22Rv1 (cell line): ENCODE results near the gene MEOX1.

Experiments used
- H3K27ac ChIP-seq: fragments of 450-650 bp; 2 replicates; pipeline ENCODE4 v1.5.1; 2017
- CTCF ChIP-seq: fragments of 450-650 bp; IDR thresholded peaks from 2 replicates; pipeline ENCODE4 v1.5.1; 2017; ENCODE audit warnings: mild to moderate bottlenecking
- ZFX ChIP-seq: fragments of 450-650 bp; IDR thresholded peaks from 2 replicates; pipeline ENCODE4 v1.6.1; 2017; ENCODE audit warnings: antibody characterized with exemption, borderline replicate concordance

The MEOX1 gene

GRCh38 chr17:43679911-43680310 is 18.2 kb upstream of the MEOX1 start:
- H3K27ac ChIP-seq, result no peak overlapping the region
- no peak for TF ChIP-seq ZFX
- no peak for TF ChIP-seq CTCF

- TF ChIP-seq ZFX (no peak), CTCF (no peak)
- H3K27ac ChIP-seq, result no peak overlapping the region
These were observed 17.7 kb upstream of the MEOX1 start for GRCh38 chr17:43679401-43679800.

- TF ChIP-seq ZFX (no peak), CTCF (no peak)
- no peak overlapping the region for H3K27ac ChIP-seq
These were observed 14.7 kb upstream of the MEOX1 start for GRCh38 chr17:43676471-43676870.

- H3K27ac ChIP-seq, result no peak overlapping the region
- TF ChIP-seq CTCF, result no peak
- no peak for TF ChIP-seq ZFX
These were observed 12.7 kb upstream of the MEOX1 start for GRCh38 chr17:43674394-43674793.

- H3K27ac ChIP-seq, result no peak overlapping the region
- TF ChIP-seq CTCF (peak; percentile 93), ZFX (no peak)
These were observed 12.0 kb upstream of the MEOX1 start for GRCh38 chr17:43673516-43674323.

GRCh38 chr17:43671755-43672519 is 10.2 kb upstream of the MEOX1 start:
- TF ChIP-seq CTCF (no peak), ZFX (no peak)

More at GRCh38 chr17:43671755-43672519, 10.2 kb upstream of the MEOX1 start:
- H3K27ac ChIP-seq, result no peak overlapping the region
